ENCODE results near the gene CEP83.
A peak's percentile ranks its signal among the peaks of the same experiment; 100 is the strongest.
"Not testable (repeated sequence)": the region's sequence is repeated elsewhere in the genome, so short reads cannot be mapped to it uniquely, and the experiment has no call there.

The CEP83 gene

GRCh38 chr12:94433744-94434143 lies 25.9 kb downstream of the CEP83 start:
- FAIRE-seq: no peak

GRCh38 chr12:94430304-94430703 lies 29.4 kb downstream of the CEP83 start:
- no peak for FAIRE-seq

- no peak for FAIRE-seq
These were observed 30.0 kb downstream of the CEP83 start for GRCh38 chr12:94429633-94430032.

- FAIRE-seq: no peak
These were observed 30.5 kb downstream of the CEP83 start for GRCh38 chr12:94429191-94429590.

- no peak for FAIRE-seq
These were observed 31.9 kb downstream of the CEP83 start for GRCh38 chr12:94427501-94428381.

GRCh38 chr12:94426049-94426448 lies 33.6 kb downstream of the CEP83 start:
- no peak for FAIRE-seq

- FAIRE-seq: not testable (repeated sequence)
These were observed 34.8 kb downstream of the CEP83 start for GRCh38 chr12:94424830-94425229.

- no peak for FAIRE-seq
These were observed 37.6 kb downstream of the CEP83 start for GRCh38 chr12:94421868-94422740.

GRCh38 chr12:94418517-94418916 lies 41.1 kb downstream of the CEP83 start:
- FAIRE-seq: no peak

- FAIRE-seq: no peak
These were observed 43.1 kb downstream of the CEP83 start for GRCh38 chr12:94416613-94417012.

GRCh38 chr12:94415066-94415465 lies 44.6 kb downstream of the CEP83 start:
- peak; percentile 72 for FAIRE-seq

- FAIRE-seq: no peak
These were observed 54.1 kb downstream of the CEP83 start for GRCh38 chr12:94405413-94406116.

GRCh38 chr12:94404854-94405253 lies 54.8 kb downstream of the CEP83 start:
- no peak for FAIRE-seq

- no peak for FAIRE-seq
These were observed 58.3 kb downstream of the CEP83 start for GRCh38 chr12:94401326-94401725.

- FAIRE-seq: not testable (repeated sequence)
These were observed 61.0 kb downstream of the CEP83 start for GRCh38 chr12:94398685-94399084.

GRCh38 chr12:94397401-94397800 lies 62.3 kb downstream of the CEP83 start:
- no peak for FAIRE-seq

- FAIRE-seq: not testable (repeated sequence)
These were observed 63.7 kb downstream of the CEP83 start for GRCh38 chr12:94396014-94396413.

- no peak for FAIRE-seq
These were observed 69.6 kb downstream of the CEP83 start for GRCh38 chr12:94390130-94390485.

GRCh38 chr12:94389482-94390129 lies 70.1 kb downstream of the CEP83 start:
- not testable (repeated sequence) for FAIRE-seq

- no peak for FAIRE-seq
These were observed 73.2 kb downstream of the CEP83 start for GRCh38 chr12:94386422-94386821.

- no peak for FAIRE-seq
These were observed 75.6 kb downstream of the CEP83 start for GRCh38 chr12:94384030-94384429.

- no peak for FAIRE-seq
These were observed 79.2 kb downstream of the CEP83 start for GRCh38 chr12:94380507-94380906.

All from colon (tissue), 2 donors.